Endothelial cell of umbilical vein (primary cell): ENCODE data around the gene GRIN3A. TPM values are rescaled to one million over a fixed set of nuclear protein-coding genes. Genes with fewer than 3 reads are reported as not detected.

Experiments used
- BruUV-seq: library from RNA; stranded (reverse); fragments of 400-500 nt; replicated peaks from 2 replicates; lab custom pipeline; 2021; lab: Mats Ljungman, UMichigan
- CTCF ChIA-PET: fragments of 300-600, 350-600 bp; sonication (Branson Sonifier 250); formaldehyde crosslinking; loops from one replicate; lab custom pipeline; 2021; ENCODE audit warnings: antibody characterized with exemption, inconsistent platforms; lab: Charles Lee
- POLR2A ChIA-PET: fragments of 300-600, 350-600 bp; sonication (Branson Sonifier 250); formaldehyde crosslinking; loops from one replicate; lab custom pipeline; 2021; ENCODE audit warnings: antibody characterized with exemption, inconsistent platforms; lab: Charles Lee
- DNase-seq: peaks from one replicate; pipeline ENCODE4 v3.0.0-alpha.2; 2011; ENCODE audit warnings: low read depth, low spot score
- FAIRE-seq: peaks from 2 replicates; lab custom pipeline; 2011; peaks lifted over from hg19 to GRCh38; lab: Jason Lieb, UNC
- H2AFZ ChIP-seq: 2 replicates; pipeline ENCODE4 v1.6.0; 2012; ENCODE audit warnings: low read depth, low read length, control low read depth, inconsistent platforms
- H3K27ac ChIP-seq: 2 replicates; pipeline ENCODE4 v1.5.1; 2011; ENCODE audit warnings: low read depth, mild to moderate bottlenecking, control low read depth, low read length, moderate library complexity; ENCODE audit not compliant: insufficient read depth
- H3K27me3 ChIP-seq, 2 experiments: 2 replicates each; pipeline versions ENCODE4 v1.6.0 to v1.6.1; 2011; ENCODE audit warnings: low read length in 2 of 2, mixed read lengths in 1 of 2; ENCODE audit not compliant: control insufficient read depth in 2 of 2, insufficient read depth in 2 of 2
- H3K36me3 ChIP-seq, 2 experiments: 2 replicates in 1 of 2; 3 replicates in 1 of 2; pipeline ENCODE4 v1.5.1; 2011; ENCODE audit warnings: low read length in 2 of 2, mild to moderate bottlenecking in 1 of 2, moderate library complexity in 1 of 2; ENCODE audit not compliant: control insufficient read depth in 2 of 2, insufficient read depth in 2 of 2; ENCODE audit errors: extremely low read depth in 1 of 2
- H3K4me1 ChIP-seq: 3 replicates; pipeline ENCODE4 v1.5.1; 2011; ENCODE audit warnings: mild to moderate bottlenecking, low read length; ENCODE audit not compliant: control insufficient read depth, insufficient read depth; ENCODE audit errors: extremely low read depth
- H3K4me2 ChIP-seq: 2 replicates; pipeline ENCODE4 v1.6.1; 2011; ENCODE audit warnings: low read length, control low read depth, mixed read lengths; ENCODE audit not compliant: insufficient read depth
- H3K4me3 ChIP-seq, 3 experiments: fragments of 200-600 bp in 1 of 3; sonication (generic), shearing (Covaris generic) in 1 of 3; replicated peaks in 1 of 3; 2 replicates each; pipeline ENCODE4 v1.5.1; 2011 to 2016; ENCODE audit warnings: control low read depth in 3 of 3, low read length in 3 of 3, mild to moderate bottlenecking in 2 of 3, inconsistent platforms in 1 of 3, low read depth in 1 of 3, moderate library complexity in 1 of 3; ENCODE audit not compliant: insufficient read depth in 1 of 3
- H3K79me2 ChIP-seq: 2 replicates; pipeline ENCODE4 v1.6.0; 2012; ENCODE audit warnings: low read length, inconsistent platforms; ENCODE audit not compliant: control insufficient read depth, insufficient read depth
- H3K9ac ChIP-seq: replicated peaks from 2 replicates; pipeline ENCODE3; 2011; ENCODE audit warnings: low read length, control low read depth; ENCODE audit not compliant: insufficient read depth; ENCODE audit errors: extremely low read depth
- H3K9me1 ChIP-seq: replicated peaks from 3 replicates; pipeline ENCODE4 v1.6.0; 2011; ENCODE audit warnings: mild to moderate bottlenecking, low read length; ENCODE audit not compliant: control insufficient read depth, insufficient read depth; ENCODE audit errors: extremely low read depth
- H3K9me3 ChIP-seq: replicated peaks from 2 replicates; pipeline ENCODE4 v1.5.1; 2012; ENCODE audit warnings: low read length, inconsistent platforms; ENCODE audit not compliant: control insufficient read depth, insufficient read depth
- H4K20me1 ChIP-seq: replicated peaks from 2 replicates; pipeline ENCODE3; 2011; ENCODE audit warnings: mild to moderate bottlenecking, low read length; ENCODE audit not compliant: control insufficient read depth, insufficient read depth; ENCODE audit errors: extremely low read depth
- CTCF ChIP-seq, 2 donors: IDR thresholded peaks; 1 replicate in 1 of 2; 2 replicates in 1 of 2; pipeline ENCODE4 v1.5.1; 2011; ENCODE audit warnings: low read length in 2 of 2, mild to moderate bottlenecking in 2 of 2, moderate library complexity in 2 of 2, control low read depth in 1 of 2, inconsistent platforms in 1 of 2, low read depth in 1 of 2; ENCODE audit not compliant: insufficient read depth in 1 of 2; ENCODE audit errors: extremely low read depth in 1 of 2
- EZH2 ChIP-seq: IDR thresholded peaks from 2 replicates; pipeline ENCODE4 v1.6.1; 2012; ENCODE audit warnings: borderline replicate concordance, low read depth, mild to moderate bottlenecking, moderate library complexity, low read length, inconsistent platforms; ENCODE audit not compliant: severe bottlenecking
- FOS ChIP-seq: IDR thresholded peaks from 2 replicates; pipeline ENCODE4 v1.6.1; 2011; ENCODE audit warnings: mild to moderate bottlenecking, low read length, moderate library complexity, borderline replicate concordance; ENCODE audit not compliant: insufficient read depth
- GATA2 ChIP-seq: IDR thresholded peaks from 2 replicates; pipeline ENCODE4 v1.7.0; 2011; ENCODE audit warnings: low read depth, mild to moderate bottlenecking, moderate library complexity, mixed read lengths, low read length; ENCODE audit not compliant: insufficient read length, insufficient read depth
- JUN ChIP-seq: IDR thresholded peaks from 2 replicates; pipeline ENCODE4 v1.6.1; 2011; ENCODE audit warnings: borderline replicate concordance, low read depth; ENCODE audit not compliant: insufficient read length, insufficient read depth
- MAX ChIP-seq: IDR thresholded peaks from 2 replicates; pipeline ENCODE4 v1.6.1; 2011; ENCODE audit not compliant: insufficient read depth, insufficient read length
- MYC ChIP-seq: IDR thresholded peaks from one replicate; pipeline ENCODE4 v1.6.1; 2011; ENCODE audit warnings: mild to moderate bottlenecking, low read depth, low read length
- POLR2A ChIP-seq: IDR thresholded peaks from 2 replicates; pipeline ENCODE4 v1.6.1; 2012; ENCODE audit warnings: low read depth, mild to moderate bottlenecking, control low read depth, low read length
- POLR2AphosphoS5 ChIP-seq: IDR thresholded peaks from 2 replicates; pipeline ENCODE4 v1.6.1; 2012; ENCODE audit warnings: low read depth, mild to moderate bottlenecking, control low read depth, low read length, moderate library complexity; ENCODE audit not compliant: insufficient read depth
- dilution Hi-C: fragments of 300-500 bp; cut with MboI; formaldehyde crosslinking; loops from one replicate; pipeline ENCODE4 v1.15.0; 2019; ENCODE audit warnings: low sequenced_read_pairs; ENCODE audit not compliant: extremely low pct_ligation_motif_present
- intact Hi-C: fragments of 100-400 bp; cut with micrococcal nuclease; formaldehyde crosslinking; loops from one replicate; pipeline ENCODE4 v1.10.0; 2022
- polyA plus RNA-seq, 4 experiments: library from polyadenylated mRNA; depleted of rRNA in 3 of 4; stranded (reverse) in 3 of 4; unstranded in 1 of 4; fragments of >200 nt; gene quantifications; 2 replicates each; pipeline versions ENCODE4 v1.2.1 to v1.2.3, GENCODE V29; 2011 to 2012; ENCODE audit warnings: missing spikeins in 1 of 4
- total RNA-seq: library from RNA; stranded (reverse); gene quantifications from 2 replicates; pipeline ENCODE4 v1.2.3, GENCODE V29; 2021

The GRIN3A gene
- total and polyA plus RNA-seq, 2 donors (not counting 3 experiments of a cell fraction or from before 2014, with no cell fraction given) = not detected

GRCh38 chr9:101737165-101737704 lies 1.2 kb downstream of the GRIN3A start:
- no peak for TF ChIP-seq CTCF (IDR thresholded peaks at IDR 0.05; ENCODE audit: extremely low read depth in 1 of 2, insufficient read depth in 1 of 2, low read depth in 1 of 2, low read length in 2 of 2)
- no peak for TF ChIP-seq JUN
- TF ChIP-seq POLR2A = no peak
- no peak for TF ChIP-seq POLR2AphosphoS5
- no peak for TF ChIP-seq MYC
- TF ChIP-seq MAX = no peak
- no peak for TF ChIP-seq GATA2
- no peak for TF ChIP-seq EZH2
- no peak for TF ChIP-seq FOS
- FAIRE-seq (no peak), DNase-seq (no peak)
- Histone ChIP-seq H3K9me1 (no peaks in the 10 kb centered on the region), H2AFZ (no peak overlapping the region), H3K36me3 (no peaks in the 10 kb centered on the region), H3K27ac (no peak overlapping the region), H3K9ac (no peak overlapping the region), H3K4me1 (no peaks in the 10 kb centered on the region), H3K9me3 (no peaks in the 10 kb centered on the region), H3K4me3 (no peak overlapping the region), H4K20me1 (no peaks in the 10 kb centered on the region), H3K4me2 (no peak overlapping the region), H3K27me3 (peaks cover 1 to 8% of the 10 kb centered on the region in 2 experiments), H3K79me2 (no peaks in the 10 kb centered on the region)
- no TSS peak for BruUV-seq
- ChIA-PET CTCF (no interaction called here), POLR2A (no interaction called here)
- dilution Hi-C loops = no loop called here
- intact Hi-C loops = no loop called here
